ENCODE data around the gene CLDN10. TPM values are rescaled to one million over a fixed set of nuclear protein-coding genes. Genes with fewer than 3 reads are reported as not detected.
"Not testable (repeated sequence)": the region's sequence is repeated elsewhere in the genome, so short reads cannot be mapped to it uniquely, and the experiment has no call there.

CLDN10 gene
- total RNA-seq: 0.88 and 1.2 TPM in 2 replicates

- no peak for DNase-seq
Measured at GRCh38 chr13:95552539-95553441, at the start of gene CLDN10. Gene CLDN10 (plus strand): TSS chr13:95552720. CDS start chr13:95552754, 34 bp downstream.

GRCh38 chr13:95503662-95504061 is 48.9 kb upstream of the CLDN10 start:
- DNase-seq: no peak

GRCh38 chr13:95505265-95505664 is 47.3 kb upstream of the CLDN10 start:
- DNase-seq: no peak

GRCh38 chr13:95505986-95506385 is 46.5 kb upstream of the CLDN10 start:
- DNase-seq: no peak

- no peak for DNase-seq
Measured at GRCh38 chr13:95507991-95508390, 44.5 kb upstream of the CLDN10 start.

- DNase-seq: no peak
Measured at GRCh38 chr13:95508996-95509395, 43.5 kb upstream of the CLDN10 start.

GRCh38 chr13:95509521-95510310 is 42.8 kb upstream of the CLDN10 start:
- DNase-seq: no peak

- no peak for DNase-seq
Measured at GRCh38 chr13:95510950-95511349, 41.6 kb upstream of the CLDN10 start.

- DNase-seq: no peak
Measured at GRCh38 chr13:95512424-95512823, 40.1 kb upstream of the CLDN10 start.

GRCh38 chr13:95512957-95513356 is 39.6 kb upstream of the CLDN10 start:
- no peak for DNase-seq

- not testable (repeated sequence) for DNase-seq
Measured at GRCh38 chr13:95515606-95516005, 36.9 kb upstream of the CLDN10 start.

GRCh38 chr13:95516021-95516420 is 36.5 kb upstream of the CLDN10 start:
- DNase-seq: no peak

- no peak for DNase-seq
Measured at GRCh38 chr13:95516492-95516891, 36.0 kb upstream of the CLDN10 start.

GRCh38 chr13:95523598-95523997 is 28.9 kb upstream of the CLDN10 start:
- DNase-seq: no peak

- DNase-seq: no peak
Measured at GRCh38 chr13:95524264-95524901, 28.1 kb upstream of the CLDN10 start.

GRCh38 chr13:95527955-95528354 is 24.6 kb upstream of the CLDN10 start:
- DNase-seq: no peak

- peak; percentile 73 for DNase-seq
Measured at GRCh38 chr13:95530178-95530577, 22.3 kb upstream of the CLDN10 start.

GRCh38 chr13:95533545-95534160 is 18.9 kb upstream of the CLDN10 start:
- DNase-seq: peak; percentile 38

- DNase-seq: peak; percentile 75
Measured at GRCh38 chr13:95535243-95535642, 17.3 kb upstream of the CLDN10 start.

- peak; percentile 53 for DNase-seq
Measured at GRCh38 chr13:95536632-95537241, 15.8 kb upstream of the CLDN10 start.

GRCh38 chr13:95540888-95541287 is 11.6 kb upstream of the CLDN10 start:
- DNase-seq: peak; percentile 28

GRCh38 chr13:95541308-95541707 is 11.2 kb upstream of the CLDN10 start:
- DNase-seq: no peak
